GM12878 (cell line): ENCODE results near the gene EBF3. TPM values are rescaled to one million over a fixed set of nuclear protein-coding genes. Genes with fewer than 3 reads are reported as not detected.

ENCODE experiments used
- ATAC-seq: fragments of 200-7000 bp; cut with Tn5 transposase; 3 replicates; pipeline ENCODE4 v1.9.1; 2020; ENCODE audit warnings: mild to moderate bottlenecking, moderate library complexity
- BruUV-seq: library from RNA; stranded (reverse); fragments of 400-500 nt; replicated peaks from 2 replicates; lab custom pipeline; 2021; lab: Mats Ljungman, UMichigan
- CTCF ChIA-PET: fragments of 300-600 bp; sonication (Branson Sonifier 250); formaldehyde crosslinking; extraction: SDS; loops from one replicate; lab custom pipeline; 2021; ENCODE audit warnings: inconsistent platforms; lab: Yijun Ruan, JAX
- POLR2A ChIA-PET: fragments of 350-600 bp; formaldehyde crosslinking; extraction: SDS; loops from one replicate; lab custom pipeline; 2021; ENCODE audit warnings: inconsistent platforms; lab: Charles Lee
- RAD21 ChIA-PET: fragments of 300-600 bp; sonication (Branson Sonifier 250); formaldehyde crosslinking; loops from one replicate; lab custom pipeline; 2023; ENCODE audit warnings: antibody characterized with exemption; ENCODE audit not compliant: unreplicated experiment; lab: Charles Lee
- SMC1A ChIA-PET: fragments of 300-600 bp; sonication (Branson Sonifier 250); formaldehyde crosslinking; loops from one replicate; lab custom pipeline; 2023; ENCODE audit not compliant: unreplicated experiment, uncharacterized antibody; lab: Charles Lee
- DNase-seq: peaks from one replicate; pipeline ENCODE4 v3.0.0-alpha.2; 2011; ENCODE audit warnings: low read depth, low spot score
- FAIRE-seq: peaks from 3 replicates; lab custom pipeline; 2011; peaks lifted over from hg19 to GRCh38; lab: Jason Lieb, UNC
- H2AFZ ChIP-seq: 2 replicates; pipeline ENCODE4 v1.6.0; 2011; ENCODE audit warnings: low read depth, low read length, control low read depth; ENCODE audit not compliant: control insufficient read depth
- H3K27ac ChIP-seq: 2 replicates; pipeline ENCODE4 v1.5.1; 2011; ENCODE audit warnings: control low read depth; ENCODE audit not compliant: control insufficient read depth, insufficient read depth
- H3K27me3 ChIP-seq, 2 experiments: replicated peaks in 1 of 2; 2 replicates each; pipeline versions ENCODE4 v1.6.0 to v1.6.1; 2011; ENCODE audit warnings: low read length in 1 of 2; ENCODE audit not compliant: control insufficient read depth in 2 of 2, insufficient read depth in 2 of 2
- H3K36me3 ChIP-seq, 2 experiments: 2 replicates each; pipeline ENCODE4 v1.5.1; 2011; ENCODE audit warnings: low read length in 1 of 2; ENCODE audit not compliant: control insufficient read depth in 2 of 2, insufficient read depth in 2 of 2
- H3K4me1 ChIP-seq: 2 replicates; pipeline ENCODE4 v1.6.1; 2011; ENCODE audit warnings: mild to moderate bottlenecking, low read length, moderate library complexity, mixed read lengths; ENCODE audit not compliant: control insufficient read depth, insufficient read depth
- H3K4me2 ChIP-seq: 2 replicates; pipeline ENCODE4 v1.6.0; 2011; ENCODE audit warnings: control low read depth; ENCODE audit not compliant: control insufficient read depth, insufficient read depth
- H3K4me3 ChIP-seq: fragments of 200-600 bp; sonication (generic); 2 replicates; pipeline ENCODE4 v1.5.1; 2016
- H3K79me2 ChIP-seq: 2 replicates; pipeline ENCODE4 v1.6.0; 2011; ENCODE audit warnings: low read length; ENCODE audit not compliant: control insufficient read depth, insufficient read depth
- H3K9ac ChIP-seq: 2 replicates; pipeline ENCODE4 v1.8.0; 2011; ENCODE audit warnings: low read length, control low read depth, mixed read lengths; ENCODE audit not compliant: control insufficient read depth, insufficient read depth
- H3K9me3 ChIP-seq: replicated peaks from 3 replicates; pipeline ENCODE4 v1.5.1; 2011; ENCODE audit warnings: mild to moderate bottlenecking, low read length; ENCODE audit not compliant: control insufficient read depth, insufficient read depth
- H4K20me1 ChIP-seq: 2 replicates; pipeline ENCODE4 v1.6.0; 2011; ENCODE audit not compliant: control insufficient read depth, insufficient read depth
- BMI1 ChIP-seq: fragments of 450-650 bp; IDR thresholded peaks from 2 replicates; pipeline ENCODE4 v1.6.1; 2016; ENCODE audit warnings: mild to moderate bottlenecking, moderate library complexity, borderline replicate concordance
- CHD1 ChIP-seq: IDR thresholded peaks from 2 replicates; pipeline ENCODE4 v1.6.1; 2012; ENCODE audit warnings: low read depth, low read length, improper control_type of control experiment
- DPF2 ChIP-seq: fragments of 450-650 bp; IDR thresholded peaks from 2 replicates; pipeline ENCODE4 v1.6.1; 2017; ENCODE audit warnings: mild to moderate bottlenecking
- FOXK2 ChIP-seq: fragments of 450-650 bp; IDR thresholded peaks from 2 replicates; pipeline ENCODE4 v1.6.1; 2017; ENCODE audit warnings: mild to moderate bottlenecking, moderate library complexity
- MEF2B ChIP-seq: fragments of 450-650 bp; IDR thresholded peaks from 2 replicates; pipeline ENCODE4 v1.6.1; 2018; ENCODE audit warnings: mild to moderate bottlenecking, moderate library complexity; ENCODE audit not compliant: partially characterized antibody, poor library complexity, severe bottlenecking
- PML ChIP-seq: IDR thresholded peaks from 2 replicates; pipeline ENCODE4 v1.6.1; 2012; ENCODE audit warnings: low read length, inconsistent platforms
- SUPT20H ChIP-seq: IDR thresholded peaks from 2 replicates; pipeline ENCODE4 v1.6.1; 2011; ENCODE audit warnings: low read depth, mild to moderate bottlenecking, low read length, moderate library complexity, borderline replicate concordance; ENCODE audit not compliant: control insufficient read depth
- WGBS: methylation state at CpG from one replicate; pipeline ENCODE4 v1.1.6; 2016; ENCODE audit warnings: low lambda C conversion rate; ENCODE audit not compliant: insufficient replicate concordance, insufficient coverage; ENCODE audit errors: missing lambda C conversion rate; 5-methylcytosine and 5-hydroxymethylcytosine counted together
- in situ Hi-C: fragments of 300-500 bp; cut with MboI; formaldehyde crosslinking; loops from 9 replicates; pipeline ENCODE4 v1.14.3; 2018; ENCODE audit warnings: mixed read lengths
- intact Hi-C: fragments of 100-400 bp; cut with micrococcal nuclease; formaldehyde crosslinking; loops from one replicate; pipeline ENCODE4 v1.14.2; 2022; ENCODE audit not compliant: unreplicated experiment
- polyA plus RNA-seq, 11 experiments: library from polyadenylated mRNA; depleted of rRNA in 4 of 11; unstranded in 6 of 11; stranded (reverse) in 5 of 11; fragments of >200 nt; fragmentation: Nextera tagmentation in 4 of 11; fragmentation: Illumina TruSeq in 1 of 11; extraction: Ambion mirVana in 4 of 11; extraction: Trizol in 1 of 11; gene quantifications; 1 replicate in 1 of 11; 2 replicates in 10 of 11; pipeline versions ENCODE4 v1.2.1 to v1.2.3, GENCODE V29; 2011 to 2016; ENCODE audit warnings: inconsistent platforms in 2 of 11, missing spikeins in 2 of 11, low read depth in 1 of 11
- total RNA-seq, 4 experiments: library from RNA; depleted of rRNA in 3 of 4; stranded (reverse); fragments of >200 nt in 3 of 4; fragmentation: Illumina TruSeq in 1 of 4; extraction: Trizol in 1 of 4; gene quantifications; 2 replicates each; pipeline versions ENCODE4 v1.2.1 to v1.2.3, GENCODE V29; 2013 to 2021
- TF ChIP-seq, protein P1 (sequence below): fragments of 450-650 bp; IDR thresholded peaks from 2 replicates; pipeline ENCODE4 v1.6.1; 2017; ENCODE audit warnings: borderline replicate concordance
- TF ChIP-seq, protein P2 (sequence below): IDR thresholded peaks from 2 replicates; pipeline ENCODE4 v1.6.1; 2011; ENCODE audit warnings: mild to moderate bottlenecking, low read depth, low read length, moderate library complexity; ENCODE audit not compliant: insufficient replicate concordance
- TF ChIP-seq, protein P3 (sequence below): IDR thresholded peaks from 2 replicates; pipeline ENCODE4 v1.6.1; 2011; ENCODE audit warnings: borderline replicate concordance, low read depth, mild to moderate bottlenecking, moderate library complexity, low read length; ENCODE audit not compliant: insufficient read depth, poor library complexity, severe bottlenecking

EBF3 gene
- total and polyA plus RNA-seq, 10 of the 15 experiments (the other 5 are each of a cell fraction or from before 2014, with no cell fraction given), result not detected

- no peak overlapping the region for H3K4me3 ChIP-seq
- H4K20me1 ChIP-seq, result no peaks in the 10 kb centered on the region
- BruUV-seq, result no TSS peak
- TF ChIP-seq CHD1 (no peak), SUPT20H (no peak), PML (no peak), FOXK2 (no peak), MEF2B (no peak), DPF2 (no peak), BMI1 (no peak)
- TF ChIP-seq, protein P1, sequence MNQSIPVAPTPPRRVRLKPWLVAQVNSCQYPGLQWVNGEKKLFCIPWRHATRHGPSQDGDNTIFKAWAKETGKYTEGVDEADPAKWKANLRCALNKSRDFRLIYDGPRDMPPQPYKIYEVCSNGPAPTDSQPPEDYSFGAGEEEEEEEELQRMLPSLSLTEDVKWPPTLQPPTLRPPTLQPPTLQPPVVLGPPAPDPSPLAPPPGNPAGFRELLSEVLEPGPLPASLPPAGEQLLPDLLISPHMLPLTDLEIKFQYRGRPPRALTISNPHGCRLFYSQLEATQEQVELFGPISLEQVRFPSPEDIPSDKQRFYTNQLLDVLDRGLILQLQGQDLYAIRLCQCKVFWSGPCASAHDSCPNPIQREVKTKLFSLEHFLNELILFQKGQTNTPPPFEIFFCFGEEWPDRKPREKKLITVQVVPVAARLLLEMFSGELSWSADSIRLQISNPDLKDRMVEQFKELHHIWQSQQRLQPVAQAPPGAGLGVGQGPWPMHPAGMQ, result no peak
- TF ChIP-seq, protein P2, sequence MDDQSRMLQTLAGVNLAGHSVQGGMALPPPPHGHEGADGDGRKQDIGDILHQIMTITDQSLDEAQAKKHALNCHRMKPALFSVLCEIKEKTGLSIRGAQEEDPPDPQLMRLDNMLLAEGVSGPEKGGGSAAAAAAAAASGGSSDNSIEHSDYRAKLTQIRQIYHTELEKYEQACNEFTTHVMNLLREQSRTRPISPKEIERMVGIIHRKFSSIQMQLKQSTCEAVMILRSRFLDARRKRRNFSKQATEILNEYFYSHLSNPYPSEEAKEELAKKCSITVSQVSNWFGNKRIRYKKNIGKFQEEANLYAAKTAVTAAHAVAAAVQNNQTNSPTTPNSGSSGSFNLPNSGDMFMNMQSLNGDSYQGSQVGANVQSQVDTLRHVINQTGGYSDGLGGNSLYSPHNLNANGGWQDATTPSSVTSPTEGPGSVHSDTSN, result no peak
- TF ChIP-seq, protein P3, sequence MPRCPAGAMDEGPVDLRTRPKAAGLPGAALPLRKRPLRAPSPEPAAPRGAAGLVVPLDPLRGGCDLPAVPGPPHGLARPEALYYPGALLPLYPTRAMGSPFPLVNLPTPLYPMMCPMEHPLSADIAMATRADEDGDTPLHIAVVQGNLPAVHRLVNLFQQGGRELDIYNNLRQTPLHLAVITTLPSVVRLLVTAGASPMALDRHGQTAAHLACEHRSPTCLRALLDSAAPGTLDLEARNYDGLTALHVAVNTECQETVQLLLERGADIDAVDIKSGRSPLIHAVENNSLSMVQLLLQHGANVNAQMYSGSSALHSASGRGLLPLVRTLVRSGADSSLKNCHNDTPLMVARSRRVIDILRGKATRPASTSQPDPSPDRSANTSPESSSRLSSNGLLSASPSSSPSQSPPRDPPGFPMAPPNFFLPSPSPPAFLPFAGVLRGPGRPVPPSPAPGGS, result no peak
- no peaks in the 10 kb centered on the region for H3K36me3 ChIP-seq
- intact Hi-C loops, result no loop called here
- no peaks in the 10 kb centered on the region for H3K4me1 ChIP-seq
- ChIA-PET SMC1A (no interaction called here), POLR2A (no interaction called here), RAD21 (no interaction called here), CTCF (no interaction called here)
- H3K4me2 ChIP-seq, result no peak overlapping the region
- H3K79me2 ChIP-seq, result no peaks in the 10 kb centered on the region
- no peaks in the 10 kb centered on the region for H3K9me3 ChIP-seq
- WGBS, result 58% methylated on average over 27 of the region's 27 CpGs
- no peak for FAIRE-seq
- ATAC-seq, result no peak
- no peak overlapping the region for H2AFZ ChIP-seq
- in situ Hi-C loops, result no loop called here
- no peaks in the 10 kb centered on the region for H3K27me3 ChIP-seq
- H3K27ac ChIP-seq, result no peak overlapping the region
- no peak for DNase-seq
- H3K9ac ChIP-seq, result no peak overlapping the region
Observed at GRCh38 chr10:129839285-129840195, 124.5 kb downstream of the EBF3 start.
